ENCODE data around the gene STAM.

STAM gene

DNA sequence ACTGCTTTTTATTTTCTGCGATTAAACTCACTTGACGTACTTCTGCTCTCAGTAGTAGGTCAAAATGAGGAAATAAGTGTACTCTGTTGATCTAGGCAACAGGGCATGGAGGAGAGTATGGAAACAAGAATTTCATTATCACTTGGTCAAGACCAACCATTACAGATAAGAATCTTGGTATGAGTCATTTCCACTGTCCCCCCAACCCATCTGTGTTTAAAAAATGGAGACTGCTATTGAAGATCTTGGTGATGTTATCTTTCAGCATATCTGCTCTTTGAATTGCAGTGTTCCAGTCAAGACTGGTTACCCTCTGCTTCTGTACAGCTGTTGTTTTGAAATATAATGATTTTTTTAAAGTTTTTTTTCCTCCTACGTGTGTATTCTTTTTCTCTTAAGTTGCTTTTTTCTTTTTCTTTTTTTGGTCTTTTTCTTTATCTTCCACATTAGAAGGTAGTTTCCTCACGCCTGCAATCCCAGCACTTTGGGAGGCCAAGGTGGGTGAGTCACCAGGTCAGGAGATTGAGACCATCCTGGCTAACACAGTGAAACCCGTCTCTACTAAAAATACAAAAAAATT, 11.7 kb downstream of the STAM start:
- Mint-ChIP-seq H3K4me1 (ENCODE audit: low read depth) (peaks cover 30% of the 10 kb centered on the region), H3K36me3 (ENCODE audit: low read depth) (peaks cover 40% of the 10 kb centered on the region), H3K27me3 (ENCODE audit: low read depth) (no peaks in the 10 kb centered on the region), H3K4me3 (no peak overlapping the region), H3K9me3 (peaks cover 32% of the 10 kb centered on the region), H3K27ac (no peak overlapping the region)

- Mint-ChIP-seq H3K9me3 (peaks cover 32% of the 10 kb centered on the region), H3K27me3 (ENCODE audit: low read depth) (no peaks in the 10 kb centered on the region), H3K36me3 (ENCODE audit: low read depth) (peaks cover 44% of the 10 kb centered on the region), H3K4me1 (ENCODE audit: low read depth) (peaks cover 26% of the 10 kb centered on the region), H3K27ac (no peak overlapping the region), H3K4me3 (no peak overlapping the region)
These were observed 13.2 kb downstream of the STAM start for GRCh38 chr10:17657103-17657500.

GRCh38 chr10:17659365-17659764, 15.4 kb downstream of the STAM start:
- peaks cover 37% of the 10 kb centered on the region for H3K36me3 Mint-ChIP-seq (ENCODE audit: low read depth)
- H3K4me1 Mint-ChIP-seq (ENCODE audit: low read depth), result peaks cover 29% of the 10 kb centered on the region
- no peak overlapping the region for H3K27ac Mint-ChIP-seq
- H3K27me3 Mint-ChIP-seq (ENCODE audit: low read depth), result no peaks in the 10 kb centered on the region
- no peak overlapping the region for H3K4me3 Mint-ChIP-seq
- H3K9me3 Mint-ChIP-seq, result peaks cover 19% of the 10 kb centered on the region

- H3K27ac Mint-ChIP-seq, result no peak overlapping the region
- H3K36me3 Mint-ChIP-seq (ENCODE audit: low read depth), result peaks cover 32% of the 10 kb centered on the region
- peaks cover 13% of the 10 kb centered on the region for H3K9me3 Mint-ChIP-seq
- peaks cover 19% of the 10 kb centered on the region for H3K4me1 Mint-ChIP-seq (ENCODE audit: low read depth)
- H3K4me3 Mint-ChIP-seq, result no peak overlapping the region
- no peaks in the 10 kb centered on the region for H3K27me3 Mint-ChIP-seq (ENCODE audit: low read depth)
These were observed 17.0 kb downstream of the STAM start for GRCh38 chr10:17660921-17661320.

- Mint-ChIP-seq H3K9me3 (peaks cover 11% of the 10 kb centered on the region), H3K4me3 (no peak overlapping the region), H3K27ac (no peak overlapping the region), H3K27me3 (ENCODE audit: low read depth) (no peaks in the 10 kb centered on the region), H3K4me1 (ENCODE audit: low read depth) (peaks cover 15% of the 10 kb centered on the region), H3K36me3 (ENCODE audit: low read depth) (peaks cover 30% of the 10 kb centered on the region)
These were observed 17.6 kb downstream of the STAM start for GRCh38 chr10:17661510-17661909.

GRCh38 chr10:17662193-17663138, 18.5 kb downstream of the STAM start:
- H3K27ac Mint-ChIP-seq, result no peak overlapping the region
- H3K9me3 Mint-ChIP-seq, result peaks cover 4% of the 10 kb centered on the region
- no peak overlapping the region for H3K4me3 Mint-ChIP-seq
- H3K27me3 Mint-ChIP-seq (ENCODE audit: low read depth), result no peaks in the 10 kb centered on the region
- H3K36me3 Mint-ChIP-seq (ENCODE audit: low read depth), result peaks cover 25% of the 10 kb centered on the region
- H3K4me1 Mint-ChIP-seq (ENCODE audit: low read depth), result peaks cover 13% of the 10 kb centered on the region

DNA sequence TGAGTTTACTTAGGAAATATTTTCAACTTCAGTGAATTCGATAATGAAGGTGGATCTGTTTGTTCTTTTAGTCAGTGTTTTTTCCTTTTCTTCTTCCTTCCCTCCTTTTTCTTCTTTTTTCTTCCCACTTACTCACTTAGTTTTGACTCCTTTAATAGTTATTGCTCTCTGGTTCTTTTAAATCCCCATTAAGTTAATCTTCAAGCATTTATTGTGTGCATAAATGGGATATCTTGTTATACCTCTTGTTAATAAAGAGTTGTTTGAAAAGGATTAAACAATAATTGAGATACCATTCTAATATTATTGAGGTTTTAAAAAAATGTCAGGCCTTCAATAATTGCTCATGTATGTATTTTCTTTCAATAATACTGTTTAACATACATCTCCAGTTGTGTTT, 19.5 kb downstream of the STAM start:
- Mint-ChIP-seq H3K4me1 (ENCODE audit: low read depth) (peaks cover 18% of the 10 kb centered on the region), H3K9me3 (no peaks in the 10 kb centered on the region), H3K36me3 (ENCODE audit: low read depth) (peaks cover 25% of the 10 kb centered on the region), H3K27me3 (ENCODE audit: low read depth) (no peaks in the 10 kb centered on the region), H3K27ac (no peak overlapping the region), H3K4me3 (no peak overlapping the region)

GRCh38 chr10:17665747-17666146, 21.8 kb downstream of the STAM start:
- peaks cover 29% of the 10 kb centered on the region for H3K36me3 Mint-ChIP-seq (ENCODE audit: low read depth)
- no peaks in the 10 kb centered on the region for H3K9me3 Mint-ChIP-seq
- no peak overlapping the region for H3K4me3 Mint-ChIP-seq
- H3K4me1 Mint-ChIP-seq (ENCODE audit: low read depth), result peaks cover 32% of the 10 kb centered on the region
- H3K27me3 Mint-ChIP-seq (ENCODE audit: low read depth), result no peaks in the 10 kb centered on the region
- no peak overlapping the region for H3K27ac Mint-ChIP-seq

DNA sequence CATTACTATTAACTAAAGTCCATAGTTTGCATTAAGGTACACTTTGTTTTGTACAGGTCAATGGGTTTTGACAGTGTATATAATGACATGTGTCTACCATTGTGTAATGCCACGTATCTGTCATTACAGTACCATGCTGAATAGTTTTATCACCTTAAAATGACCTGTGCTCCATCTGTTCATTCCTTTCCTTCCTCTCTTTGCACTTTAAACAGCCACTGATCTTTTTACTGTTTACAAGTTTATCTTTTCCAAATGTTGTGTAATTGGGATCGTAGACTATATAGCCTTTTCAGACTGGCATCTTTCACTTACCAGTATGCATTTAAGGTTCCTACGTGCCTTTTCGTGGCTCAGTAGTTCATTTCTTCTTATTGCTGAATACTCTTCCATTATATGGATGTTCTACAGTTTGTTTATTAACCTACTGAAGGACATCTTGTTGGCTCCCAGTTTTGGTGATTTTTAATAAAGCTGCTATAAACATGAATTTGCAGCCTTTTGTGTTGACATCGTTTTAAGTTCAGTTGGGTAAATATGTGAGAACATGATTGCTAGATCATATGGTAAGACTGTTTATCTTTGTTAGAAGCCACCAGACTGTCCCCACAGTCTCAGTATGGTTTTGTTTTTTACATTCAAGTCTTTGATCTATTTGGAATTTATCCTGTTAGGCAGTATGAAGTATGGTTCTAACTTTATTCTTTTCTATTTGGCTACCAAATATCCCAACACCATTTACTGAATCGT, 24.7 kb downstream of the STAM start:
- Mint-ChIP-seq H3K9me3 (no peaks in the 10 kb centered on the region), H3K27me3 (ENCODE audit: low read depth) (no peaks in the 10 kb centered on the region), H3K36me3 (ENCODE audit: low read depth) (peaks cover 8% of the 10 kb centered on the region), H3K4me3 (peak overlapping the region; percentile 4), H3K27ac (no peak overlapping the region), H3K4me1 (ENCODE audit: low read depth) (peaks cover 37% of the 10 kb centered on the region)

- H3K4me1 Mint-ChIP-seq (ENCODE audit: low read depth), result peaks cover 40% of the 10 kb centered on the region
- no peaks in the 10 kb centered on the region for H3K9me3 Mint-ChIP-seq
- H3K27me3 Mint-ChIP-seq (ENCODE audit: low read depth), result no peaks in the 10 kb centered on the region
- H3K27ac Mint-ChIP-seq, result peak overlapping the region; percentile 42
- H3K4me3 Mint-ChIP-seq, result peak overlapping the region; percentile 26
- H3K36me3 Mint-ChIP-seq (ENCODE audit: low read depth), result peaks cover 10% of the 10 kb centered on the region
These were observed 25.4 kb downstream of the STAM start for GRCh38 chr10:17669185-17669872.

DNA sequence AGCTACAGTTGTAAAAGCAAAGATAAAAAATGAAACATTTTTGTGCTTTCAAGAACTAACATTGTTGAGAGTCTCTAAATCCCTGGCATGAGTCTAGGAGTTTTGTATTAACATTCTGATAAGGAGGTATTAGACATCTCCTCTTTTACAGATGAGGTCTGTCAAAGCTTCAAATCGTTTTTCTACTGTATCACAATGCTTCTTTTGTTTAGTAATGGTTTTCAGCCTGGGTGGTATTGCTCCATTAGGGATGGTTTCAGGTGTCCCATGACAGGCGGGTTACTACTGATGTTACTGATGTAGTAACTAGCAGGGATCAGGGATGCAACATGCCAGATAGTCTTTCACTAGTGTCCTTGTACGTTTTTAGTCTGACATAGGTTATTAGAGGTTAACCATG, 27.4 kb downstream of the STAM start:
- H3K9me3 Mint-ChIP-seq, result no peaks in the 10 kb centered on the region
- no peak overlapping the region for H3K4me3 Mint-ChIP-seq
- H3K36me3 Mint-ChIP-seq (ENCODE audit: low read depth), result peaks cover 9% of the 10 kb centered on the region
- H3K27ac Mint-ChIP-seq, result no peak overlapping the region
- H3K4me1 Mint-ChIP-seq (ENCODE audit: low read depth), result peaks cover 44% of the 10 kb centered on the region
- H3K27me3 Mint-ChIP-seq (ENCODE audit: low read depth), result no peaks in the 10 kb centered on the region

DNA sequence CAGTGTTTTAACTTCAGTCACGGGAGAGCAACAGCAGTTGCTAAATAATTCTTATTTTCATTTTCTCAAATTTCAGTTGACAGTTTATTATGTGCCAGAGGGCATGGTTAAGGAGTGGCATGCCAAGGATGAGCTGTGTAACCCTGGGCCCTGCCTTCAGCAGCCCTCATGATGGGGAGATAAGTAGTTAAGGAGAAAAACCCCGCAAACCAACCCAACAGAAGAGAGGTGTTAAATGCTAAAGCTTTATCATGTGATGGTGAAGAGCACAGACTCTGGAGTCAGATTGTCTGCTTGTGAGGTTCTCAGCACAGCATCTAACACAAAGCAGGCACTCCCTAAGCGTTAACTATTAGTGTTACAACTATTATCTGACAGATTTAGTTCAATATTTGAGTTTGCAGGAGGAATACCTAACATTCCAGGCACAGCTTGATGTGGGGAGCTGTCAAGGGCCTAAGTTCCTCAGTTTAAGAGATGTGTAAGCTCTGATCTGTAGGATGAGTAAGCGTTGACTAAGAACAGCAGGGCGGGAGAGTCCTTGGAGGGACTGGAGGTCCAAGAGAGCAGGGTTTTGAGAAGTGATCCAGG, 29.6 kb downstream of the STAM start:
- Mint-ChIP-seq H3K27ac (peak overlapping the region; percentile 23), H3K9me3 (no peaks in the 10 kb centered on the region), H3K4me3 (peak overlapping the region; percentile 25), H3K27me3 (ENCODE audit: low read depth) (no peaks in the 10 kb centered on the region), H3K36me3 (ENCODE audit: low read depth) (peaks cover 7% of the 10 kb centered on the region), H3K4me1 (ENCODE audit: low read depth) (peaks cover 37% of the 10 kb centered on the region)

- H3K27me3 Mint-ChIP-seq (ENCODE audit: low read depth), result no peaks in the 10 kb centered on the region
- H3K27ac Mint-ChIP-seq, result no peak overlapping the region
- peaks cover 5% of the 10 kb centered on the region for H3K36me3 Mint-ChIP-seq (ENCODE audit: low read depth)
- H3K4me3 Mint-ChIP-seq, result no peak overlapping the region
- H3K9me3 Mint-ChIP-seq, result peaks cover 4% of the 10 kb centered on the region
- H3K4me1 Mint-ChIP-seq (ENCODE audit: low read depth), result peaks cover 36% of the 10 kb centered on the region
These were observed 30.6 kb downstream of the STAM start for GRCh38 chr10:17674566-17674965.

DNA sequence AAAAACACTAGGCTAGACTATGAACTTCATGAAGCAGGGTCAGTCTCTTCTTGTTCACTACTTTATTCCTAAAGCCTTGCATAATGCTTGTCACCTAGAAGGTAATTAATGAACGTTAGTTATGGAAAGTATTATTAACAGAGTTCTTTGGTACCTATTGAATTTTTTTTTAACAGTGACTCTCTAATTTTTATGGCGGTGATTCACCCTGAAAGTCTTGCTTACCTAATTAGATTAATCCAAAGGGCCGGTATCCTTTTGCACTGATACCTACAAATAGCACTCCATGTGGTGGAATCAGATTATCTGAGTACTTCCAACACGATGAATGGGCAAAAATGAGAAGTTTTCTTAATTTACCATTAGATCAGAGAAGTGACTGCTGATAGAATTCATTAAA, 31.7 kb downstream of the STAM start:
- Mint-ChIP-seq H3K36me3 (ENCODE audit: low read depth) (peaks cover 5% of the 10 kb centered on the region), H3K4me3 (no peak overlapping the region), H3K9me3 (peaks cover 4% of the 10 kb centered on the region), H3K4me1 (ENCODE audit: low read depth) (peaks cover 36% of the 10 kb centered on the region), H3K27ac (no peak overlapping the region), H3K27me3 (ENCODE audit: low read depth) (no peaks in the 10 kb centered on the region)
